Measurements from ENCODE around the gene MAP4K3. TPM values are rescaled to one million over a fixed set of nuclear protein-coding genes. Genes with fewer than 3 reads are reported as not detected.

Gene MAP4K3
- total and polyA plus RNA-seq, 2 of the 8 experiments (the other 6 are each of a cell fraction or from before 2014, with no cell fraction given), result 11.4 to 63.0 TPM

DNA sequence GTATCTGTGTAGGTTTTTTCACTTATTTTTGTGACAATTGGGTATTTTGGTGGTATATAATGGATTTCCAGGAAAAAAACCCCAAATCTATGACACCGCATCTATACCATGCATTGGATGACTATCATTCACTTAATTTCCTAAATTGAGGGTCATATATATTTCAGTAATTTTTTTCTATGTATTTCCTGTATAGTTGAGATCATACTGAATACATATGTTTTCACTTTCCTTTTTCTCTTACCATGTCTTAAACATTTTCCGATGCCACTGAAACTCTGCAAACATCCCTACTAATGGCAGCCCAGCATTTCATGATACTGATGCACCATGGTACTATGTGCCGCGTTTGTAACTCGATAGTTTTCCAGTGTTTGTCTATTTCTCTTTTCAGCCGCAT lies 233.7 kb downstream of the MAP4K3 start:
- POLR2A ChIA-PET (ENCODE audit: partially characterized antibody), result interaction anchor here (0.7 kb wide), 1 partner anchor 14 kb away, joined by 3 read pairs; no protein-coding TSS in a partner anchor
- Histone ChIP-seq H3K27me3 (replicated peaks in 1 of 4; ENCODE audit: control insufficient read depth in 3 of 4, extremely low read depth in 1 of 4, insufficient read depth in 3 of 4, low read length in 3 of 4) (no peaks in the 10 kb centered on the region), H3K9ac (replicated peaks in 1 of 4; ENCODE audit: extremely low read depth in 1 of 4, low read depth in 3 of 4, low read length in 3 of 4) (no peak overlapping the region), H4K91ac (replicated peaks; ENCODE audit: insufficient read length, low read length) (peak overlapping the region; percentile 11), H2BK15ac (ENCODE audit: low read length) (no peak overlapping the region), H3K4ac (replicated peaks; ENCODE audit: insufficient read length, low read depth, low read length) (no peak overlapping the region), H3K4me3 (ENCODE audit: extremely low read depth in 1 of 4, insufficient read depth in 2 of 4, low read depth in 3 of 4, low read length in 4 of 4) (no peak overlapping the region), H3K27ac (ENCODE audit: low read depth, low read length) (no peak overlapping the region), H2BK5ac (ENCODE audit: low read depth, low read length) (peak overlapping the region; percentile 26; the same call in 1 of the 2 replicates), H2AK5ac (ENCODE audit: low read depth, low read length) (no peak overlapping the region), H3K4me1 (replicated peaks in 1 of 4; ENCODE audit: control insufficient read depth in 3 of 4, insufficient read depth in 4 of 4, low read length in 3 of 4) (peaks cover 0 to 6% (median 4%) of the 10 kb centered on the region in 4 experiments; a peak in 3 of 7 replicates), H3K23me2 (ENCODE audit: low read depth, low read length) (no peaks in the 10 kb centered on the region), H4K5ac (ENCODE audit: insufficient read length, low read depth, low read length) (no peak overlapping the region), H4K8ac (ENCODE audit: extremely low read depth, insufficient read depth, low read length) (no peak overlapping the region), H3K79me1 (ENCODE audit: low read depth, low read length) (no peaks in the 10 kb centered on the region; the same call in 1 of the 2 replicates), H2BK120ac (replicated peaks; ENCODE audit: low read depth, low read length) (no peak overlapping the region), H2BK12ac (ENCODE audit: low read depth, low read length) (0 out of 2 replicates have a peak overlapping the region, but pooled peaks have one; percentile 43), H3K9me3 (ENCODE audit: insufficient read depth in 2 of 2, low read depth in 1 of 2, low read length in 1 of 2) (no peaks in the 10 kb centered on the region), H3K18ac (ENCODE audit: extremely low read depth, low read length) (no peak overlapping the region), H3K56ac (replicated peaks; ENCODE audit: insufficient read length, low read depth, low read length) (no peak overlapping the region), H4K20me1 (replicated peaks in 1 of 2; ENCODE audit: control insufficient read depth in 1 of 2, insufficient read depth in 2 of 2, low read length in 2 of 2) (no peaks in the 10 kb centered on the region), H3K14ac (ENCODE audit: insufficient read length) (no peak overlapping the region), H3K4me2 (ENCODE audit: insufficient read depth in 1 of 2, low read depth in 2 of 2, low read length in 2 of 2) (peak overlapping the region in 1 of 2 experiments; percentile 47; a peak in 2 of 4 replicates), H2AFZ (ENCODE audit: low read length) (peak overlapping the region; percentile 63; the same call in 1 of the 2 replicates), H3K36me3 (ENCODE audit: control insufficient read depth in 2 of 4, insufficient read depth in 4 of 4, low read length in 3 of 4) (no peaks in the 10 kb centered on the region), H3K79me2 (ENCODE audit: control insufficient read depth in 1 of 2, insufficient read depth in 2 of 2, low read length in 2 of 2) (no peaks in the 10 kb centered on the region), H3K23ac (ENCODE audit: insufficient read length) (no peak overlapping the region), H2BK20ac (ENCODE audit: low read length) (peak overlapping the region; percentile 52; the same call in 1 of the 2 replicates)
- TF ChIP-seq SP2 (IDR thresholded peaks at IDR 0.05; ENCODE audit: low read length), result no peak
- no peak for TF ChIP-seq SAP30 (IDR thresholded peaks at IDR 0.05; ENCODE audit: insufficient read depth, insufficient replicate concordance, low read length)
- TF ChIP-seq RXRA (IDR thresholded peaks at IDR 0.05; ENCODE audit: insufficient read depth, low read depth, low read length), result no peak
- TF ChIP-seq RAD21 (IDR thresholded peaks at IDR 0.05 in 1 of 2, conservative IDR thresholded peaks at IDR 0.05 in 1 of 2; ENCODE audit: low read depth in 2 of 2, low read length in 2 of 2), result no peak
- no peak for TF ChIP-seq JUND (IDR thresholded peaks at IDR 0.05; ENCODE audit: low read length)
- no peak for TF ChIP-seq CHD2 (IDR thresholded peaks at IDR 0.05; ENCODE audit: low read length)
- no peak for TF ChIP-seq SIRT6 (IDR thresholded peaks at IDR 0.05; ENCODE audit: low read length)
- no peak for TF ChIP-seq TBP (IDR thresholded peaks at IDR 0.05; ENCODE audit: low read depth, low read length)
- no peak for TF ChIP-seq BACH1 (IDR thresholded peaks at IDR 0.05; ENCODE audit: low read length)
- TF ChIP-seq TEAD4 (IDR thresholded peaks at IDR 0.05; ENCODE audit: low read depth, low read length), result no peak
- TF ChIP-seq GTF2F1 (IDR thresholded peaks at IDR 0.05; ENCODE audit: borderline replicate concordance, low read depth, low read length), result no peak
- TF ChIP-seq, protein P1, sequence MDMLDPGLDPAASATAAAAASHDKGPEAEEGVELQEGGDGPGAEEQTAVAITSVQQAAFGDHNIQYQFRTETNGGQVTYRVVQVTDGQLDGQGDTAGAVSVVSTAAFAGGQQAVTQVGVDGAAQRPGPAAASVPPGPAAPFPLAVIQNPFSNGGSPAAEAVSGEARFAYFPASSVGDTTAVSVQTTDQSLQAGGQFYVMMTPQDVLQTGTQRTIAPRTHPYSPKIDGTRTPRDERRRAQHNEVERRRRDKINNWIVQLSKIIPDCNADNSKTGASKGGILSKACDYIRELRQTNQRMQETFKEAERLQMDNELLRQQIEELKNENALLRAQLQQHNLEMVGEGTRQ (IDR thresholded peaks at IDR 0.05; ENCODE audit: low read length), result no peak
- no peak for TF ChIP-seq EGR1 (IDR thresholded peaks at IDR 0.05; ENCODE audit: borderline replicate concordance, low read depth, low read length)
- WGBS, 2 experiments (ENCODE audit: extremely low coverage in 1 of 2, insufficient coverage in 1 of 2, insufficient read length in 1 of 2, insufficient replicate concordance in 2 of 2, low coverage in 1 of 2, low lambda C conversion rate in 2 of 2, missing lambda C conversion rate in 1 of 2), result 75% methylated on average over 6 of the region's 6 CpGs; no CpG with 5 or more reads in 1 of the 2 experiments
- DNase-seq (ENCODE audit: low read depth in 1 of 2, low spot score in 2 of 2) (no peak), FAIRE-seq (no peak)
- CTCF ChIA-PET (ENCODE audit: partially characterized antibody), result interaction anchor here (1.8 to 4.1 kb wide), 2 partner anchors 25 to 144 kb away, joined by 5 to 24 read pairs; no protein-coding TSS in a partner anchor
